ENCODE results near the gene BLM.

The BLM gene

DNA sequence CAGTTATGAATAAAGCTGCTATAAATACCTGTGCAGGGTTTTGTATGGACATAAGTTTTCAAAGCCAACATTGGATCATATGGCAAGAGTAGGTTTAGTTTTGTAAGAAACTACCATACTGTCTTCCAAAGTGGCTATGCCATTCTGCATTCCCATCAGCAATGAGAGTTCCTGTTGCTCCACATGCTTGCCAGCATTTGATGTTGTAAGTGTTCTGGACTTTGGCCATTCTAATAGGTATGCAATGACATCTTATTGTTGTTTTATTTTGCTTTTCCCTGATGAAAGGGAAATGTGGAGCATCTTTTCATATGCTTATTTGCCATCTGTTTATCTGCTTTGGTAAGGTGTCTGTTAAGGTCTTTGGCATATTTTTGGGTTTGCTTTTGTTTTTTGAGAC lies 22.2 kb upstream of the BLM start:
- Histone ChIP-seq H2AFZ (ENCODE audit: low read length) (no peak overlapping the region), H3F3A (ENCODE audit: low read depth) (no peaks in the 10 kb centered on the region), H3K27me3 (ENCODE audit: insufficient read depth, low read length, poor library complexity, severe bottlenecking) (no peaks in the 10 kb centered on the region), H3K9ac (ENCODE audit: low read depth, low read length, poor library complexity, severe bottlenecking) (no peak overlapping the region), H3K4me2 (ENCODE audit: low read depth, low read length, poor library complexity, severe bottlenecking) (no peak overlapping the region), H3K9me2 (replicated peaks; ENCODE audit: low read depth, low read length) (no peaks in the 10 kb centered on the region), H3K36me3 (ENCODE audit: insufficient read depth, low read length) (no peaks in the 10 kb centered on the region), H3K9me3 (ENCODE audit: insufficient read depth, low read depth, low read length) (no peaks in the 10 kb centered on the region), H3K79me2 (ENCODE audit: insufficient read depth, low read length) (no peaks in the 10 kb centered on the region), H3K4me1 (ENCODE audit: insufficient read depth, low read length, poor library complexity, severe bottlenecking) (peaks cover 37% of the 10 kb centered on the region), H4K20me1 (ENCODE audit: insufficient read depth, low read length, poor library complexity, severe bottlenecking) (no peaks in the 10 kb centered on the region), H3K4me3 (ENCODE audit: low read length, poor library complexity, severe bottlenecking) (no peak overlapping the region)
- TF ChIP-seq EZH2phosphoT487 (IDR thresholded peaks at IDR 0.05; ENCODE audit: borderline replicate concordance), result no peak
- TF ChIP-seq, protein P1, sequence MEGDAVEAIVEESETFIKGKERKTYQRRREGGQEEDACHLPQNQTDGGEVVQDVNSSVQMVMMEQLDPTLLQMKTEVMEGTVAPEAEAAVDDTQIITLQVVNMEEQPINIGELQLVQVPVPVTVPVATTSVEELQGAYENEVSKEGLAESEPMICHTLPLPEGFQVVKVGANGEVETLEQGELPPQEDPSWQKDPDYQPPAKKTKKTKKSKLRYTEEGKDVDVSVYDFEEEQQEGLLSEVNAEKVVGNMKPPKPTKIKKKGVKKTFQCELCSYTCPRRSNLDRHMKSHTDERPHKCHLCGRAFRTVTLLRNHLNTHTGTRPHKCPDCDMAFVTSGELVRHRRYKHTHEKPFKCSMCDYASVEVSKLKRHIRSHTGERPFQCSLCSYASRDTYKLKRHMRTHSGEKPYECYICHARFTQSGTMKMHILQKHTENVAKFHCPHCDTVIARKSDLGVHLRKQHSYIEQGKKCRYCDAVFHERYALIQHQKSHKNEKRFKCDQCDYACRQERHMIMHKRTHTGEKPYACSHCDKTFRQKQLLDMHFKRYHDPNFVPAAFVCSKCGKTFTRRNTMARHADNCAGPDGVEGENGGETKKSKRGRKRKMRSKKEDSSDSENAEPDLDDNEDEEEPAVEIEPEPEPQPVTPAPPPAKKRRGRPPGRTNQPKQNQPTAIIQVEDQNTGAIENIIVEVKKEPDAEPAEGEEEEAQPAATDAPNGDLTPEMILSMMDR (conservative IDR thresholded peaks at IDR 0.05; ENCODE audit: low read length), result no peak

- H3K79me2 ChIP-seq (ENCODE audit: insufficient read depth, low read length), result no peaks in the 10 kb centered on the region
- H3K9me2 ChIP-seq (replicated peaks; ENCODE audit: low read depth, low read length), result no peaks in the 10 kb centered on the region
- H3K4me3 ChIP-seq (ENCODE audit: low read length, poor library complexity, severe bottlenecking), result no peak overlapping the region
These were observed 20.0 kb upstream of the BLM start for GRCh38 chr15:90697175-90697574.

GRCh38 chr15:90698629-90699028 lies 18.5 kb upstream of the BLM start:
- Histone ChIP-seq H2AFZ (ENCODE audit: low read length) (no peak overlapping the region), H3K4me1 (ENCODE audit: insufficient read depth, low read length, poor library complexity, severe bottlenecking) (peaks cover 9% of the 10 kb centered on the region), H3K4me3 (ENCODE audit: low read length, poor library complexity, severe bottlenecking) (no peak overlapping the region), H3K79me2 (ENCODE audit: insufficient read depth, low read length) (no peaks in the 10 kb centered on the region), H3F3A (ENCODE audit: low read depth) (no peaks in the 10 kb centered on the region), H3K9me3 (ENCODE audit: insufficient read depth, low read depth, low read length) (no peaks in the 10 kb centered on the region), H3K27me3 (ENCODE audit: insufficient read depth, low read length, poor library complexity, severe bottlenecking) (no peaks in the 10 kb centered on the region), H3K4me2 (ENCODE audit: low read depth, low read length, poor library complexity, severe bottlenecking) (no peak overlapping the region), H3K9ac (ENCODE audit: low read depth, low read length, poor library complexity, severe bottlenecking) (no peak overlapping the region), H3K9me2 (replicated peaks; ENCODE audit: low read depth, low read length) (no peaks in the 10 kb centered on the region), H4K20me1 (ENCODE audit: insufficient read depth, low read length, poor library complexity, severe bottlenecking) (no peaks in the 10 kb centered on the region), H3K36me3 (ENCODE audit: insufficient read depth, low read length) (no peaks in the 10 kb centered on the region)
- TF ChIP-seq EZH2phosphoT487 (IDR thresholded peaks at IDR 0.05; ENCODE audit: borderline replicate concordance), result no peak
- TF ChIP-seq, protein P1 (conservative IDR thresholded peaks at IDR 0.05; ENCODE audit: low read length), result no peak

More at GRCh38 chr15:90697175-90697574, 20.0 kb upstream of the BLM start:
- Histone ChIP-seq H3K36me3 (ENCODE audit: insufficient read depth, low read length) (no peaks in the 10 kb centered on the region), H3K27me3 (ENCODE audit: insufficient read depth, low read length, poor library complexity, severe bottlenecking) (no peaks in the 10 kb centered on the region), H3K9ac (ENCODE audit: low read depth, low read length, poor library complexity, severe bottlenecking) (no peak overlapping the region), H2AFZ (ENCODE audit: low read length) (no peak overlapping the region), H4K20me1 (ENCODE audit: insufficient read depth, low read length, poor library complexity, severe bottlenecking) (no peaks in the 10 kb centered on the region), H3F3A (ENCODE audit: low read depth) (no peaks in the 10 kb centered on the region), H3K9me3 (ENCODE audit: insufficient read depth, low read depth, low read length) (no peaks in the 10 kb centered on the region), H3K4me1 (ENCODE audit: insufficient read depth, low read length, poor library complexity, severe bottlenecking) (peaks cover 20% of the 10 kb centered on the region), H3K4me2 (ENCODE audit: low read depth, low read length, poor library complexity, severe bottlenecking) (no peak overlapping the region)
- TF ChIP-seq EZH2phosphoT487 (IDR thresholded peaks at IDR 0.05; ENCODE audit: borderline replicate concordance), result no peak
- TF ChIP-seq, protein P1 (conservative IDR thresholded peaks at IDR 0.05; ENCODE audit: low read length), result no peak
